H9 (cell line): ENCODE data around the gene RPLP2. TPM values are rescaled to one million over a fixed set of nuclear protein-coding genes. Genes with fewer than 3 reads are reported as not detected.

Experiments used
- DNase-seq: peaks from one replicate; pipeline ENCODE4 v3.0.0-alpha.2; 2017
- H2AFZ ChIP-seq: one replicate; pipeline ENCODE4 v1.6.1; 2013; ENCODE audit warnings: mild to moderate bottlenecking, low read length, control low read depth, moderate library complexity
- H2AK5ac ChIP-seq: 2 replicates; pipeline ENCODE4 v1.6.1; 2013; ENCODE audit warnings: low read length, control low read depth, mixed read lengths; ENCODE audit not compliant: insufficient read length
- H2BK120ac ChIP-seq: one replicate; pipeline ENCODE4 v1.6.1; 2013; ENCODE audit warnings: low read depth, mild to moderate bottlenecking, low read length, control low read depth, inconsistent platforms; ENCODE audit not compliant: poor library complexity, severe bottlenecking
- H2BK12ac ChIP-seq: 2 replicates; pipeline ENCODE4 v1.6.1; 2013; ENCODE audit warnings: low read length, control low read depth, mixed read lengths, low read depth; ENCODE audit not compliant: insufficient read length
- H2BK15ac ChIP-seq: 2 replicates; pipeline ENCODE4 v1.6.1; 2013; ENCODE audit warnings: low read depth, low read length, control low read depth
- H2BK20ac ChIP-seq: one replicate; pipeline ENCODE4 v1.6.1; 2013; ENCODE audit warnings: low read depth, mild to moderate bottlenecking, low read length, control low read depth, inconsistent platforms; ENCODE audit not compliant: poor library complexity, severe bottlenecking
- H2BK5ac ChIP-seq: 2 replicates; pipeline ENCODE4 v1.6.1; 2013; ENCODE audit warnings: low read length, control low read depth, mixed read lengths; ENCODE audit not compliant: insufficient read length
- H3K14ac ChIP-seq: 2 replicates; pipeline ENCODE4 v1.6.1; 2013; ENCODE audit warnings: low read length, control low read depth; ENCODE audit not compliant: insufficient read depth
- H3K18ac ChIP-seq: 2 replicates; pipeline ENCODE4 v1.6.1; 2013; ENCODE audit warnings: low read depth, mild to moderate bottlenecking, mixed read lengths, low read length, control low read depth; ENCODE audit not compliant: insufficient read length
- H3K23ac ChIP-seq: 2 replicates; pipeline ENCODE4 v1.6.1; 2013; ENCODE audit warnings: low read length, control low read depth, mixed read lengths, low read depth; ENCODE audit not compliant: insufficient read length
- H3K23me2 ChIP-seq: 2 replicates; pipeline ENCODE4 v1.6.1; 2013; ENCODE audit warnings: low read depth, mild to moderate bottlenecking, mixed read lengths, low read length, control low read depth; ENCODE audit not compliant: insufficient read length, poor library complexity, severe bottlenecking
- H3K27ac ChIP-seq: 2 replicates; pipeline ENCODE4 v1.5.1; 2013; ENCODE audit warnings: low read length, control low read depth, mixed read lengths, low read depth; ENCODE audit not compliant: insufficient read length
- H3K27me3 ChIP-seq: 2 replicates; pipeline ENCODE4 v1.6.1; 2013; ENCODE audit warnings: low read length, control low read depth, inconsistent platforms; ENCODE audit not compliant: insufficient read depth
- H3K4ac ChIP-seq: 2 replicates; pipeline ENCODE4 v1.6.1; 2013; ENCODE audit warnings: low read depth, mild to moderate bottlenecking, control low read depth, inconsistent platforms, low read length, moderate library complexity
- H3K4me1 ChIP-seq: 2 replicates; pipeline ENCODE4 v1.6.1; 2013; ENCODE audit warnings: low read length, control low read depth, inconsistent platforms; ENCODE audit not compliant: insufficient read depth
- H3K4me2 ChIP-seq: 2 replicates; pipeline ENCODE4 v1.6.1; 2013; ENCODE audit warnings: low read length, control low read depth, mixed read lengths; ENCODE audit not compliant: insufficient read length, insufficient read depth
- H3K56ac ChIP-seq: 2 replicates; pipeline ENCODE4 v1.6.1; 2013; ENCODE audit warnings: low read depth, mild to moderate bottlenecking, mixed read lengths, low read length, control low read depth; ENCODE audit not compliant: insufficient read length
- H3K79me1 ChIP-seq: 2 replicates; pipeline ENCODE4 v1.6.1; 2013; ENCODE audit warnings: low read depth, mild to moderate bottlenecking, moderate library complexity, low read length, control low read depth, inconsistent platforms; ENCODE audit not compliant: insufficient read depth, poor library complexity, severe bottlenecking
- H3K79me2 ChIP-seq: 2 replicates; pipeline ENCODE4 v1.6.1; 2013; ENCODE audit warnings: low read length, control low read depth, inconsistent platforms; ENCODE audit not compliant: insufficient read depth
- H3K9ac ChIP-seq: 2 replicates; pipeline ENCODE4 v1.6.1; 2013; ENCODE audit warnings: low read length, control low read depth, mixed read lengths; ENCODE audit not compliant: insufficient read length; ENCODE audit errors: extremely low read depth
- H3K9me3 ChIP-seq: one replicate; pipeline ENCODE4 v1.6.1; 2013; ENCODE audit warnings: low read depth, low read length, inconsistent platforms; ENCODE audit not compliant: control insufficient read depth
- H3T11ph ChIP-seq: one replicate; pipeline ENCODE4 v1.6.1; 2013; ENCODE audit warnings: mild to moderate bottlenecking, low read length, control low read depth, inconsistent platforms
- H4K20me1 ChIP-seq: one replicate; pipeline ENCODE4 v1.6.1; 2013; ENCODE audit not compliant: control insufficient read depth, insufficient read length, insufficient read depth
- H4K5ac ChIP-seq: 2 replicates; pipeline ENCODE4 v1.6.1; 2013; ENCODE audit warnings: low read depth, mild to moderate bottlenecking, mixed read lengths, low read length, control low read depth; ENCODE audit not compliant: insufficient read length
- H4K8ac ChIP-seq: replicated peaks from 2 replicates; pipeline ENCODE4 v1.6.1; 2013; ENCODE audit warnings: low read length, control low read depth, mixed read lengths, low read depth; ENCODE audit not compliant: insufficient read length
- H4K91ac ChIP-seq: 2 replicates; pipeline ENCODE4 v1.6.1; 2013; ENCODE audit warnings: low read depth, mild to moderate bottlenecking, moderate library complexity, mixed read lengths, low read length, control low read depth; ENCODE audit not compliant: insufficient read length
- H3K27ac Mint-ChIP-seq, 3 experiments: 2 replicates in 2 of 3; 3 replicates in 1 of 3; pipeline ENCODE4 v1.8.0; 2020 to 2021; ENCODE audit warnings: mixed read lengths in 3 of 3, mild to moderate bottlenecking in 1 of 3, moderate library complexity in 1 of 3
- H3K27me3 Mint-ChIP-seq: 2 replicates; pipeline ENCODE4 v1.8.0; 2021; ENCODE audit warnings: low read depth, mild to moderate bottlenecking, moderate library complexity, mixed read lengths
- H3K36me3 Mint-ChIP-seq, 3 experiments: 2 replicates in 2 of 3; 3 replicates in 1 of 3; pipeline ENCODE4 v1.8.0; 2020 to 2021; ENCODE audit warnings: low read depth in 3 of 3, mixed read lengths in 3 of 3; ENCODE audit not compliant: insufficient read depth in 1 of 3
- H3K4me1 Mint-ChIP-seq, 2 experiments: 2 replicates each; pipeline ENCODE4 v1.8.0; 2020; ENCODE audit warnings: mixed read lengths in 2 of 2
- H3K4me3 Mint-ChIP-seq, 2 experiments: 2 replicates in 1 of 2; 3 replicates in 1 of 2; pipeline ENCODE4 v1.8.0; 2020 to 2021; ENCODE audit warnings: mild to moderate bottlenecking in 2 of 2, mixed read lengths in 2 of 2, moderate library complexity in 1 of 2
- H3K9me3 Mint-ChIP-seq, 2 experiments: 2 replicates in 1 of 2; 3 replicates in 1 of 2; pipeline ENCODE4 v1.8.0; 2020; ENCODE audit warnings: mild to moderate bottlenecking in 2 of 2, mixed read lengths in 2 of 2, moderate library complexity in 1 of 2
- WGBS: extraction: QIAGEN DNeasy Blood & Tissue Kit; methylation state at CpG from one replicate; pipeline ENCODE4 v1.1.7; 2013; ENCODE audit warnings: missing lambda C conversion rate, low lambda C conversion rate, mixed read lengths; ENCODE audit not compliant: insufficient read length; ENCODE audit errors: extremely low coverage; 5-methylcytosine and 5-hydroxymethylcytosine counted together
- total RNA-seq: library from RNA; stranded (reverse); gene quantifications from 2 replicates; pipeline ENCODE4 v1.2.1, GENCODE V29; 2021
- TF ChIP-seq, protein P1 (sequence below): fragments of 200-600 bp; sonication (generic); conservative IDR thresholded peaks from 3 replicates; pipeline ENCODE4 v1.8.0; 2021; ENCODE audit warnings: antibody characterized with exemption, mild to moderate bottlenecking

RPLP2 gene
- total RNA-seq, 1 experiment from 2014 or later: 2,138 TPM

DNA sequence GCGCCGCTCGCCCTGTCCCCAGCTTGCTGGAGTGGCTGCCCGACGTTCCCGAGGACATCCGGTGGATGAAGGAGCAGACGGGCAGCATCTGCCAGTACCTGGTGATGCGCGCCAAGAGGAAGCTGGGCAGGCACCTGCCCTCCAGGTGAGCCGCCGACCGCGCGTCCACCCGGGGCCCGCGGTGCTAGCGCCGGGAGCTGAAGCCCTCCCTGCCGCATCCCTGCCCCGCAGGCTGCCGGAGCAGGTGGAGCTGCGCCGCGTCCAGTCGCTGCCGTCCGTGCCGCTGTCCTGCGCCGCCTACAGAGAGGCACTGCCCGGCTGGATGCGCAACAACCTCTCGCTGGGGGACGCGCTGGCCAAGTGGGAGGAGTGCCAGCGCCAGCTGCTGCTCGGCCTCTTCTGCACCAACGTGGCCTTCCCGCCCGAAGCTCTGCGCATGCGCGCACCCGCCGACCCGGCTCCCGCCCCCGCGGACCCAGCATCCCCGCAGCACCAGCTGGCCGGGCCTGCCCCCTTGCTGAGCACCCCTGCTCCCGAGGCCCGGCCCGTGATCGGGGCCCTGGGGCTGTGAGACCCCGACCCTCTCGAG is 14.6 kb downstream of the RPLP2 start:
- Histone ChIP-seq H2AK5ac (no peak overlapping the region), H2BK15ac (no peak overlapping the region), H2AFZ (no peak overlapping the region), H3K27ac (no peak overlapping the region), H3K4me2 (no peak overlapping the region), H2BK120ac (no peak overlapping the region), H3K79me2 (no peaks in the 10 kb centered on the region), H3K4ac (no peak overlapping the region), H3K14ac (no peak overlapping the region), H3K23me2 (peaks cover 16% of the 10 kb centered on the region), H3K18ac (no peak overlapping the region), H3K56ac (no peak overlapping the region), H2BK5ac (no peak overlapping the region), H3K79me1 (no peaks in the 10 kb centered on the region), H3K9me3 (no peaks in the 10 kb centered on the region), H3K23ac (no peak overlapping the region), H4K8ac (no peak overlapping the region), H4K91ac (no peak overlapping the region), H3K9ac (no peak overlapping the region), H2BK20ac (no peak overlapping the region), H3T11ph (no peak overlapping the region), H3K27me3 (no peaks in the 10 kb centered on the region; the same call in 1 of the 2 replicates), H2BK12ac (no peak overlapping the region), H4K20me1 (no peaks in the 10 kb centered on the region), H3K4me1 (no peaks in the 10 kb centered on the region; the same call in 1 of the 2 replicates), H4K5ac (no peak overlapping the region)
- Mint-ChIP-seq H3K27ac (no peak overlapping the region), H3K27me3 (peaks cover 18% of the 10 kb centered on the region), H3K36me3 (peaks cover 0 to 26% (median 13%) of the 10 kb centered on the region in 3 experiments), H3K4me1 (peaks cover 20 to 31% of the 10 kb centered on the region in 2 experiments), H3K4me3 (no peak overlapping the region), H3K9me3 (no peaks in the 10 kb centered on the region; a peak in 1 of 5 replicates)
- TF ChIP-seq, protein P1, sequence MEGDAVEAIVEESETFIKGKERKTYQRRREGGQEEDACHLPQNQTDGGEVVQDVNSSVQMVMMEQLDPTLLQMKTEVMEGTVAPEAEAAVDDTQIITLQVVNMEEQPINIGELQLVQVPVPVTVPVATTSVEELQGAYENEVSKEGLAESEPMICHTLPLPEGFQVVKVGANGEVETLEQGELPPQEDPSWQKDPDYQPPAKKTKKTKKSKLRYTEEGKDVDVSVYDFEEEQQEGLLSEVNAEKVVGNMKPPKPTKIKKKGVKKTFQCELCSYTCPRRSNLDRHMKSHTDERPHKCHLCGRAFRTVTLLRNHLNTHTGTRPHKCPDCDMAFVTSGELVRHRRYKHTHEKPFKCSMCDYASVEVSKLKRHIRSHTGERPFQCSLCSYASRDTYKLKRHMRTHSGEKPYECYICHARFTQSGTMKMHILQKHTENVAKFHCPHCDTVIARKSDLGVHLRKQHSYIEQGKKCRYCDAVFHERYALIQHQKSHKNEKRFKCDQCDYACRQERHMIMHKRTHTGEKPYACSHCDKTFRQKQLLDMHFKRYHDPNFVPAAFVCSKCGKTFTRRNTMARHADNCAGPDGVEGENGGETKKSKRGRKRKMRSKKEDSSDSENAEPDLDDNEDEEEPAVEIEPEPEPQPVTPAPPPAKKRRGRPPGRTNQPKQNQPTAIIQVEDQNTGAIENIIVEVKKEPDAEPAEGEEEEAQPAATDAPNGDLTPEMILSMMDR: no peak
- WGBS: no CpG with 5 or more reads among the region's 59 CpGs
- DNase-seq: no peak
